H1 (cell line): ENCODE measurements around the gene YAP1. TPM values are rescaled to one million over a fixed set of nuclear protein-coding genes. Genes with fewer than 3 reads are reported as not detected.

Experiments
- CHD7 ChIP-seq: fragments of 300-600 bp; sonication (generic); IDR thresholded peaks from 2 replicates; pipeline ENCODE4 v1.7.1; 2012; ENCODE audit warnings: low read length, moderate library complexity, mild to moderate bottlenecking, inconsistent platforms; ENCODE audit not compliant: insufficient replicate concordance
- HDAC2 ChIP-seq, 2 experiments: fragments of 300-600 bp in 1 of 2; sonication (generic) in 1 of 2; IDR thresholded peaks; 2 replicates each; pipeline ENCODE4 v1.6.1; 2011 to 2012; ENCODE audit warnings: low read depth in 2 of 2, low read length in 2 of 2, mild to moderate bottlenecking in 2 of 2, moderate library complexity in 2 of 2, borderline replicate concordance in 1 of 2, inconsistent platforms in 1 of 2
- NANOG ChIP-seq: IDR thresholded peaks from 2 replicates; pipeline ENCODE4 v1.6.1; 2011; ENCODE audit warnings: low read length, low read depth, mild to moderate bottlenecking, inconsistent platforms; ENCODE audit not compliant: insufficient read depth, poor library complexity, severe bottlenecking
- RFX5 ChIP-seq: IDR thresholded peaks from 2 replicates; pipeline ENCODE4 v1.6.1; 2011; ENCODE audit warnings: low read depth, low read length, improper control_type of control experiment, borderline replicate concordance
- RNF2 ChIP-seq: fragments of 200-900, 300-1000 bp; sonication (generic); IDR thresholded peaks from 2 replicates; pipeline ENCODE4 v1.7.1; 2016; ENCODE audit warnings: borderline replicate concordance, low read depth, mild to moderate bottlenecking, antibody characterized with exemption, low read length; ENCODE audit not compliant: poor library complexity, severe bottlenecking; ENCODE audit errors: missing control alignments
- polyA plus RNA-seq, 7 experiments: library from polyadenylated mRNA; depleted of rRNA in 3 of 7; stranded (reverse) in 5 of 7; unstranded in 2 of 7; fragments of >200 nt in 5 of 7; fragments of 200-250 nt in 2 of 7; gene quantifications; 1 replicate in 5 of 7; 2 replicates in 1 of 7; 4 replicates in 1 of 7; pipeline versions ENCODE4 v1.2.1 to v1.2.3, GENCODE V29; 2011 to 2013; ENCODE audit warnings: missing spikeins in 2 of 7, mixed read lengths in 2 of 7
- total RNA-seq: library from RNA; stranded (reverse); fragmentation: NEBNext Ultra II Directional; extraction: Animal tissue kit (Norgen Biotek cat#: 25700); gene quantifications from 2 replicates; pipeline ENCODE4 v1.2.1, GENCODE V29; 2021
- TF ChIP-seq, protein P1 (sequence below), 3 experiments: IDR thresholded peaks; 1 replicate in 2 of 3; 2 replicates in 1 of 3; pipeline versions ENCODE4 v1.5.1 to v1.6.1; 2011; ENCODE audit warnings: low read length in 3 of 3, mild to moderate bottlenecking in 3 of 3, inconsistent platforms in 2 of 3, low read depth in 1 of 3, moderate library complexity in 1 of 3; ENCODE audit not compliant: insufficient read depth in 1 of 3; ENCODE audit errors: control extremely low read depth in 1 of 3

YAP1 gene
- total and polyA plus RNA-seq, 2 of the 8 experiments (the other 6 are each of a cell fraction or from before 2014, with no cell fraction given) = 62.0 to 108 TPM

- no peak for TF ChIP-seq CHD7
- TF ChIP-seq NANOG = no peak
- TF ChIP-seq RNF2 = no peak
- TF ChIP-seq RFX5 = no peak
- TF ChIP-seq, protein P1, sequence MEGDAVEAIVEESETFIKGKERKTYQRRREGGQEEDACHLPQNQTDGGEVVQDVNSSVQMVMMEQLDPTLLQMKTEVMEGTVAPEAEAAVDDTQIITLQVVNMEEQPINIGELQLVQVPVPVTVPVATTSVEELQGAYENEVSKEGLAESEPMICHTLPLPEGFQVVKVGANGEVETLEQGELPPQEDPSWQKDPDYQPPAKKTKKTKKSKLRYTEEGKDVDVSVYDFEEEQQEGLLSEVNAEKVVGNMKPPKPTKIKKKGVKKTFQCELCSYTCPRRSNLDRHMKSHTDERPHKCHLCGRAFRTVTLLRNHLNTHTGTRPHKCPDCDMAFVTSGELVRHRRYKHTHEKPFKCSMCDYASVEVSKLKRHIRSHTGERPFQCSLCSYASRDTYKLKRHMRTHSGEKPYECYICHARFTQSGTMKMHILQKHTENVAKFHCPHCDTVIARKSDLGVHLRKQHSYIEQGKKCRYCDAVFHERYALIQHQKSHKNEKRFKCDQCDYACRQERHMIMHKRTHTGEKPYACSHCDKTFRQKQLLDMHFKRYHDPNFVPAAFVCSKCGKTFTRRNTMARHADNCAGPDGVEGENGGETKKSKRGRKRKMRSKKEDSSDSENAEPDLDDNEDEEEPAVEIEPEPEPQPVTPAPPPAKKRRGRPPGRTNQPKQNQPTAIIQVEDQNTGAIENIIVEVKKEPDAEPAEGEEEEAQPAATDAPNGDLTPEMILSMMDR (IDR thresholded peaks at IDR 0.05; ENCODE audit: control extremely low read depth in 1 of 3, insufficient read depth in 1 of 3, low read depth in 1 of 3, low read length in 3 of 3) = no peak
- TF ChIP-seq HDAC2 (IDR thresholded peaks at IDR 0.05; ENCODE audit: borderline replicate concordance in 1 of 2, low read depth in 2 of 2, low read length in 2 of 2) = no peak
These were observed 76.4 kb downstream of the YAP1 start (continued) for GRCh38 chr11:102186551-102187191.
